ENCODE data around the gene OR2A1.
"Not testable (repeated sequence)": the region's sequence is repeated elsewhere in the genome, so short reads cannot be mapped to it uniquely, and the experiment has no call there.

OR2A1 gene

GRCh38 chr7:144356185-144356584, 44.0 kb downstream of the OR2A1 start:
- CTCF ChIA-PET; H3K27ac ChIP-seq (ENCODE audit: insufficient read depth in 1 of 2, low read depth in 1 of 2, low read length in 2 of 2, poor library complexity in 1 of 2, severe bottlenecking in 2 of 2); POLR2A ChIA-PET; DNase-seq; H3K27me3 ChIP-seq (replicated peaks in 2 of 5; ENCODE audit: control insufficient read depth in 4 of 5, insufficient read depth in 5 of 5, low read length in 4 of 5); H3K36me3 ChIP-seq (ENCODE audit: control insufficient read depth in 4 of 4, insufficient read depth in 4 of 4, low read length in 3 of 4); H3K9me3 ChIP-seq (ENCODE audit: control extremely low read depth in 1 of 5, control insufficient read depth in 4 of 5, insufficient read depth in 2 of 5, low read depth in 1 of 5, low read length in 4 of 5); H3K4me3 ChIP-seq (ENCODE audit: control insufficient read depth in 1 of 7, extremely low read depth in 1 of 7, insufficient read depth in 4 of 7, low read depth in 2 of 7, low read length in 6 of 7); H3K4me1 ChIP-seq (ENCODE audit: control extremely low read depth in 1 of 4, control insufficient read depth in 4 of 4, insufficient read depth in 4 of 4, low read length in 3 of 4): not testable (repeated sequence)
- WGBS (ENCODE audit: insufficient coverage): no CpG with 5 or more reads among the region's 6 CpGs

DNA sequence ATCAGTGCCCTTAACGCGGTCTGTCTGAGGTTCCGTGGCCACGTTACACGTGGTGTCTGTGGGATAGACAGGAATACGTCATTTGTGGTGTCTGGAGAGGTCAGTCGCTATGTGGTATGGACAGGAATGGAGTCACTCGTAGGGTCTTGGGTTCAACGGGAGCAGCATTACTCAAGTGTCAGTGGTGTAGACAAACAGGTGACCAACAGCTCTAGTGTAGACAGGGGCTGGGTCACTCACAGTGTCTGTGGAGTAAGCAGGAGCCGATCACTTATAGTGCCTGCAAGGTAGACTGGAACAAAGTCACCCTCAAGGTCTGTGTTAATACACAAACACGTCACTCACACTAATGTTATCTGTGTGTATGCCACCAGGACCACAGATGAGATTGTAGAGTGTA, 44.6 kb downstream of the OR2A1 start:
- H3K4me3 ChIP-seq (ENCODE audit: control insufficient read depth in 1 of 7, extremely low read depth in 1 of 7, insufficient read depth in 4 of 7, low read depth in 2 of 7, low read length in 6 of 7); H3K36me3 ChIP-seq (ENCODE audit: control insufficient read depth in 4 of 4, insufficient read depth in 4 of 4, low read length in 3 of 4); DNase-seq; H3K27me3 ChIP-seq (replicated peaks in 2 of 5; ENCODE audit: control insufficient read depth in 4 of 5, insufficient read depth in 5 of 5, low read length in 4 of 5); POLR2A ChIA-PET; H3K4me1 ChIP-seq (ENCODE audit: control extremely low read depth in 1 of 4, control insufficient read depth in 4 of 4, insufficient read depth in 4 of 4, low read length in 3 of 4); H3K27ac ChIP-seq (ENCODE audit: insufficient read depth in 1 of 2, low read depth in 1 of 2, low read length in 2 of 2, poor library complexity in 1 of 2, severe bottlenecking in 2 of 2); CTCF ChIA-PET; H3K9me3 ChIP-seq (ENCODE audit: control extremely low read depth in 1 of 5, control insufficient read depth in 4 of 5, insufficient read depth in 2 of 5, low read depth in 1 of 5, low read length in 4 of 5): not testable (repeated sequence)
- no CpG with 5 or more reads among the region's 11 CpGs for WGBS (ENCODE audit: insufficient coverage)

DNA sequence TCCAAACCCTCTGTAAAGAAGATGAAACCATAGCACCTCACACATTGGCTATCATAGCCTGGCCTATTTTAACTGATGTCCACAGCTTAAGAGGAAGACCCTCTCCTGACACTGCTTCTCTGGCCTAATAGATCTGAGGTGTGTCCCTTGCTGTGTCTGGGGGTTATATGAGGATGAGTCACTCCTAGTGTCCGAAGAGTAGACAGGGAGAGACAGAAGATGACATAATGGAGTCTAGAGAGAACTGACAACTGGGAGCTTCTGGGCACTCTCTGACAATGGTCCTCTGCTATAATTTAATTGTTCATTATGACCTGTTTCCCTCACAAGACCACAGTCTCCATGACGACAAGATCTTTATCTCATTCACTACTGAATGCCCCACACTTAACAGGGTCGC, 49.8 kb downstream of the OR2A1 start:
- H3K9me3 ChIP-seq (ENCODE audit: control extremely low read depth in 1 of 5, control insufficient read depth in 4 of 5, insufficient read depth in 2 of 5, low read depth in 1 of 5, low read length in 4 of 5); POLR2A ChIA-PET: not testable (repeated sequence)

DNA sequence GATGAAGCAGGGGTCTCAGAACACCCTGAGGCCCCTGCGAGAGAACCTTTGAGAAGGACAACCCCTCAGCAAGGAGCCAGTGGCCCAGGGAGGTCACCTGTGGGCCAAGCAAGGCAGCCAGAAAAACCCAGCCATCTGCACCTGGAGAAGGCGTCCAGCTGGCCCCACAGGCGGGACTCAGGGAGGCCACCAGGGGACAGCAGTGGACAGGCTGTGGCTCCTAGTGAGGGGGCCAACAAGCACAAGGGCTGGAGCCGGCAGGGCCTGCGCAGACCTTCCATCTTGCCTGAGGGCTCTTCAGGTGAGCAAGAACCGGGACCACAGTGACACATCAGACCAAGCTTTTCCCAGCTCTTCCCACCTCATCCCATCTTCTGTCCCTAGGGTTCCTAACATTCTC, 53.3 kb downstream of the OR2A1 start:
- POLR2A ChIA-PET; H3K9me3 ChIP-seq (ENCODE audit: control extremely low read depth in 1 of 5, control insufficient read depth in 4 of 5, insufficient read depth in 2 of 5, low read depth in 1 of 5, low read length in 4 of 5); DNase-seq; H3K27me3 ChIP-seq (replicated peaks in 2 of 5; ENCODE audit: control insufficient read depth in 4 of 5, insufficient read depth in 5 of 5, low read length in 4 of 5); H3K36me3 ChIP-seq (ENCODE audit: control insufficient read depth in 4 of 4, insufficient read depth in 4 of 4, low read length in 3 of 4); H3K4me1 ChIP-seq (ENCODE audit: control extremely low read depth in 1 of 4, control insufficient read depth in 4 of 4, insufficient read depth in 4 of 4, low read length in 3 of 4); H3K27ac ChIP-seq (ENCODE audit: insufficient read depth in 1 of 2, low read depth in 1 of 2, low read length in 2 of 2, poor library complexity in 1 of 2, severe bottlenecking in 2 of 2); H3K4me3 ChIP-seq (ENCODE audit: control insufficient read depth in 1 of 7, extremely low read depth in 1 of 7, insufficient read depth in 4 of 7, low read depth in 2 of 7, low read length in 6 of 7); CTCF ChIA-PET: not testable (repeated sequence)
- WGBS (ENCODE audit: insufficient coverage): no CpG with 5 or more reads among the region's 6 CpGs

More for the DNA sequence above, 49.8 kb downstream of the OR2A1 start:
- DNase-seq; CTCF ChIA-PET; H3K27me3 ChIP-seq (replicated peaks in 2 of 5; ENCODE audit: control insufficient read depth in 4 of 5, insufficient read depth in 5 of 5, low read length in 4 of 5); H3K4me3 ChIP-seq (ENCODE audit: control insufficient read depth in 1 of 7, extremely low read depth in 1 of 7, insufficient read depth in 4 of 7, low read depth in 2 of 7, low read length in 6 of 7); H3K27ac ChIP-seq (ENCODE audit: insufficient read depth in 1 of 2, low read depth in 1 of 2, low read length in 2 of 2, poor library complexity in 1 of 2, severe bottlenecking in 2 of 2); H3K36me3 ChIP-seq (ENCODE audit: control insufficient read depth in 4 of 4, insufficient read depth in 4 of 4, low read length in 3 of 4); H3K4me1 ChIP-seq (ENCODE audit: control extremely low read depth in 1 of 4, control insufficient read depth in 4 of 4, insufficient read depth in 4 of 4, low read length in 3 of 4): not testable (repeated sequence)
- WGBS (ENCODE audit: insufficient coverage): no CpG with 5 or more reads among the region's 3 CpGs

DNA sequence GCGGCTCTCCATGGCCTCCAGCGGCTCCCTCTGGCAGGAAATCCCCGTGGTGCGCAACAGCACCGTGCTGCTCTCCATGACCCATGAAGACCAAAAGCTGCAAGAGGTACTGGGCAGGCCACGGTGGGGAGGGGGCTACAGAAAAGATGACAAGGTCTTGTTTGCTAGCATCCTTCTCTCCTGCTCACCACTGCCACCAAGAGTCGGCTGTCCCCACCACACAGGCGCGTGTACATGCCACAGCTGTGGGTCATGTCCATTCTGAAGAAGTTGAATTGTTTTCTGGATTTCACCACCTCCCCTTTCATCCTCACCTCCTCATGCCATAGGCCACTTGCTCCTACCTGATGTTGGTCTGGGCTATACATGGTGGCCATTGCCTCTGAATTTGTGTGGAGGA, 55.0 kb downstream of the OR2A1 start:
- H3K36me3 ChIP-seq (ENCODE audit: control insufficient read depth in 4 of 4, insufficient read depth in 4 of 4, low read length in 3 of 4); H3K4me3 ChIP-seq (ENCODE audit: control insufficient read depth in 1 of 7, extremely low read depth in 1 of 7, insufficient read depth in 4 of 7, low read depth in 2 of 7, low read length in 6 of 7); H3K4me1 ChIP-seq (ENCODE audit: control extremely low read depth in 1 of 4, control insufficient read depth in 4 of 4, insufficient read depth in 4 of 4, low read length in 3 of 4); CTCF ChIA-PET; POLR2A ChIA-PET; H3K27ac ChIP-seq (ENCODE audit: insufficient read depth in 1 of 2, low read depth in 1 of 2, low read length in 2 of 2, poor library complexity in 1 of 2, severe bottlenecking in 2 of 2); DNase-seq; H3K27me3 ChIP-seq (replicated peaks in 2 of 5; ENCODE audit: control insufficient read depth in 4 of 5, insufficient read depth in 5 of 5, low read length in 4 of 5); H3K9me3 ChIP-seq (ENCODE audit: control extremely low read depth in 1 of 5, control insufficient read depth in 4 of 5, insufficient read depth in 2 of 5, low read depth in 1 of 5, low read length in 4 of 5): not testable (repeated sequence)
- WGBS (ENCODE audit: insufficient coverage): no CpG with 5 or more reads among the region's 9 CpGs

- H3K4me3 ChIP-seq (ENCODE audit: control insufficient read depth in 1 of 7, extremely low read depth in 1 of 7, insufficient read depth in 4 of 7, low read depth in 2 of 7, low read length in 6 of 7); POLR2A ChIA-PET; H3K27me3 ChIP-seq (replicated peaks in 2 of 5; ENCODE audit: control insufficient read depth in 4 of 5, insufficient read depth in 5 of 5, low read length in 4 of 5); H3K9me3 ChIP-seq (ENCODE audit: control extremely low read depth in 1 of 5, control insufficient read depth in 4 of 5, insufficient read depth in 2 of 5, low read depth in 1 of 5, low read length in 4 of 5); DNase-seq; H3K4me1 ChIP-seq (ENCODE audit: control extremely low read depth in 1 of 4, control insufficient read depth in 4 of 4, insufficient read depth in 4 of 4, low read length in 3 of 4); CTCF ChIA-PET; H3K27ac ChIP-seq (ENCODE audit: insufficient read depth in 1 of 2, low read depth in 1 of 2, low read length in 2 of 2, poor library complexity in 1 of 2, severe bottlenecking in 2 of 2); H3K36me3 ChIP-seq (ENCODE audit: control insufficient read depth in 4 of 4, insufficient read depth in 4 of 4, low read length in 3 of 4): not testable (repeated sequence)
- no CpG with 5 or more reads among the region's 7 CpGs for WGBS (ENCODE audit: insufficient coverage)
Observed at GRCh38 chr7:144369221-144369620, 57.0 kb downstream of the OR2A1 start.

Measured in common myeloid progenitor, CD34-positive (primary cell).